NCI-H1092 (cell line): Measurements from ENCODE around the gene RCN2.

ENCODE experiments used
- DNase-seq: peaks from one replicate; lab custom pipeline; 2025; lab: John Stamatoyannopoulos, UW

RCN2 gene

GRCh38 chr15:76994971-76995945 is 63.7 kb downstream of the RCN2 start, which contains the start of gene PSTPIP1:
PSTPIP1 (plus strand) TSS chr15:76995126; CDS start chr15:76995574, 448 bp downstream.
- DNase-seq: no peak

GRCh38 chr15:76996076-76996525 is 64.6 kb downstream of the RCN2 start:
- DNase-seq: no peak

GRCh38 chr15:76996526-76997401 is 65.2 kb downstream of the RCN2 start:
- DNase-seq: no peak

DNA sequence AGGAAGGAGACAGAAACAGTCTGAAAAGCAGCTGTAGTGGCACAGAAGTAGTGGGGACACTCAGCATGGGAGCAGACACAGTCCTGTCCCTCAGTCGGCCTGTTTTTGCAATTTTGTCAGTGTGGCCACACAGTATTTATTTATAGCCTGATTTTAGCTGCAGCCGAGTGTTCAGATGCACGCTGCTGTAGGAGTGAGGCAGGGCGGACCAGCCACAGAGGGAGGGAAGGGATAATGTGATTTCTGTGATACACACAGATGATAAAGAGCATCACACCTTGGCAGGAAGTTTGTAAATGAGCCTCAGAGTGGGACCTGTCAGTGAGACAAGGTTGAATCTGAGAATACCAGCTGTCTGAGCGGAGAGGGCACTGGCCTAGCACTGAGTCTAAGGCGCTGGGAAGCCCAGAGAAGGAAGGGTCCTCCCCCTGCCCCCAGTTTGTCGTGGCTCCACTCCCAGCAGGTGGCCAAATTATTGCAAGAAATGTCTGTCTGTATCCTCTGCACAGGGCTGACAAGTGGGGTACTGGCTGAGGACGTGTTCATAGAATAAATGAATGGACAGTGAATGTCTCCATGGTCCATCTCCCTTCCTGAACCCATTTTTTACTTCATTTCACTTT is 67.2 kb downstream of the RCN2 start:
- DNase-seq: no peak

GRCh38 chr15:76999996-77000395 is 68.4 kb downstream of the RCN2 start:
- no peak for DNase-seq

DNA sequence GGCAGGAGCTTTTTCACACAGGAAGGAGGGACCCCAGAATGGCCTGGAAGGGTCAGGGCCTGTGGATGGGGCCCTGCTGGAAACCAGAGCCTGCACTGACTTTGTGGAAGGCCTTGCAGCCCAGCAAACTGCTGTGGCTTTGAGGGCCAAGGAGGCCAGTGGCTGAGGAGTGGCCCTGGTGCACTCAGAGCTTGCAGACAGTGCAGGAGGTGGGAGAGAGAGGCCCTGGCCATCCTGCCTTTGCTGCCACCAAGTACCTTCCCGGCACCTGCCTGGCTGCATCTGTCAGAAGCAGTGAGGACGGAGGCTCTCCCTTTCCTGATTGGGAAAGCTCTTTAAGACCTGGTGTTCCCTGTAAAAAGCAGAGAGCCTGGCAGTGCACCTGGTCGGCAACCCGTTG is 69.8 kb downstream of the RCN2 start:
- no peak for DNase-seq

GRCh38 chr15:77001966-77002365 is 70.4 kb downstream of the RCN2 start:
- no peak for DNase-seq

DNA sequence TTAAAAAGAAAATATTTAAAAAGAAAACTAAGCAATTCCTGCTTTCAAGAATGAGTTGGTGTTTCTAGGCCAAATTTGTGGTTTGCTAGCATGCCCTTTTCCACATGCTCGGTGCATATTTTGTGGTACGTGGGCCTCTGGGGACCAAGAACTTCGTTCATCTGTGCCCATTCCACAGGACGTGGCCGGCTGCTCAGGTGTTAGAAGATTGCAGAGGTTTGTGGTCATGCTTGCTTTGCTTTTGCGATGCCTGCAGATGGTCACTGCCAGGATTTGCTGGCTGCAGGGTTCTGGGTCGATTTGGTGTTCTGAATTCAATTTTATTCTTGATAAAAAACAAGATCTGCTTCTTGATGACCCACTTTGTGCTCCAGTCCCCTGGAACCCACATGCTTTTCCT is 70.9 kb downstream of the RCN2 start:
- no peak for DNase-seq

- no peak for DNase-seq
Measured at GRCh38 chr15:77002954-77003912, 71.7 kb downstream of the RCN2 start.
